Measurements from ENCODE around the gene STRADB. TPM values are rescaled to one million over a fixed set of nuclear protein-coding genes. Genes with fewer than 3 reads are reported as not detected.

The STRADB gene
- total and polyA plus RNA-seq, 9 donors: 32.8 to 60.5 (median 39.8) TPM

Other genes with a start within 250 kb of the STRADB start
- gene CASP8, start 191.2 kb upstream of the STRADB start, total RNA-seq: 9.3 TPM
- 10 to 100 TPM in 2 of 8 donors, 1 to 10 TPM in 6; 5.5 to 11.5 (median 7.8) TPM for gene CASP8, start 191.2 kb upstream of the STRADB start, polyA plus RNA-seq (ENCODE audit: insufficient read depth in 1 of 8, insufficient read length in 8 of 8, low replicate concordance in 1 of 8)
- 2.3 TPM for gene FLACC1, start 94.4 kb upstream of the STRADB start, total RNA-seq
- gene FLACC1, start 94.4 kb upstream of the STRADB start, polyA plus RNA-seq (ENCODE audit: insufficient read depth in 1 of 8, insufficient read length in 8 of 8, low replicate concordance in 1 of 8): 1 to 10 TPM in 5 of 8 donors, under 1 TPM in 3; 0.90 to 1.7 (median 1.3) TPM
- 27.4 TPM for gene TRAK2, start 282 bp upstream of the STRADB start, total RNA-seq
- gene TRAK2, start 282 bp upstream of the STRADB start, polyA plus RNA-seq (ENCODE audit: insufficient read depth in 1 of 8, insufficient read length in 8 of 8, low replicate concordance in 1 of 8): 10 to 100 TPM; 18.9 to 33.8 (median 25.6) TPM
- 38.8 TPM for gene TMEM237, start 191.8 kb downstream of the STRADB start, total RNA-seq
- gene TMEM237, start 191.8 kb downstream of the STRADB start, polyA plus RNA-seq (ENCODE audit: insufficient read depth in 1 of 8, insufficient read length in 8 of 8, low replicate concordance in 1 of 8): 10 to 100 TPM; 28.6 to 40.9 (median 31.7) TPM
- gene MPP4, start 246.9 kb downstream of the STRADB start, total RNA-seq: 0.18 TPM
- gene MPP4, start 246.9 kb downstream of the STRADB start, polyA plus RNA-seq (ENCODE audit: insufficient read depth in 1 of 8, insufficient read length in 8 of 8, low replicate concordance in 1 of 8): under 1 TPM; 0.09 to 0.23 (median 0.14) TPM